HepG2 (cell line): Measurements from ENCODE around the gene ASXL1. TPM values are rescaled to one million over a fixed set of nuclear protein-coding genes. Genes with fewer than 3 reads are reported as not detected.

Experiments used
- ATAD3A ChIP-seq: sonication (generic); formaldehyde crosslinking; IDR thresholded peaks from 2 replicates; pipeline ENCODE4 v1.4.0; 2020; ENCODE audit warnings: missing genetic modification reagents
- CC2D1A ChIP-seq: sonication (generic); formaldehyde crosslinking; IDR thresholded peaks from 2 replicates; pipeline ENCODE4 v1.8.1; 2023; ENCODE audit warnings: mild to moderate bottlenecking, missing genetic modification reagents
- CHD2 ChIP-seq: IDR thresholded peaks from 2 replicates; pipeline ENCODE4 v1.6.1; 2011; ENCODE audit warnings: low read depth, low read length, improper control_type of control experiment
- CSRNP1 ChIP-seq: sonication (generic); formaldehyde crosslinking; IDR thresholded peaks from 2 replicates; pipeline ENCODE4 v1.8.1; 2023; ENCODE audit warnings: mild to moderate bottlenecking, missing genetic modification reagents
- HNRNPH1 ChIP-seq: fragments of 200-400 bp; formaldehyde crosslinking; optimal IDR thresholded peaks from 2 replicates; pipeline ENCODE3; 2017; ENCODE audit warnings: mild to moderate bottlenecking, low read depth, low read length
- MAF1 ChIP-seq: sonication (generic); formaldehyde crosslinking; IDR thresholded peaks from 2 replicates; pipeline ENCODE4 v1.5.0; 2020; ENCODE audit warnings: missing genetic modification reagents, borderline replicate concordance
- MAFK ChIP-seq, 2 experiments: IDR thresholded peaks in 1 of 2; conservative IDR thresholded peaks in 1 of 2; 2 replicates each; pipeline ENCODE4 v1.6.1; 2011; ENCODE audit warnings: improper control_type of control experiment in 2 of 2, low read length in 2 of 2
- NFE2 ChIP-seq: sonication (generic); formaldehyde crosslinking; IDR thresholded peaks from 2 replicates; pipeline ENCODE4 v1.4.0; 2020; ENCODE audit warnings: missing genetic modification reagents
- PHF20 ChIP-seq: sonication (generic); formaldehyde crosslinking; IDR thresholded peaks from 2 replicates; pipeline ENCODE4 v1.5.0; 2020; ENCODE audit warnings: mild to moderate bottlenecking, missing genetic modification reagents
- SMARCE1 ChIP-seq: fragments of 450-650 bp; IDR thresholded peaks from 2 replicates; pipeline ENCODE4 v1.6.1; 2017; ENCODE audit warnings: borderline replicate concordance
- SMYD3 ChIP-seq: sonication (generic); formaldehyde crosslinking; IDR thresholded peaks from 2 replicates; pipeline ENCODE4 v1.8.1; 2023; ENCODE audit warnings: mild to moderate bottlenecking, missing genetic modification reagents
- TRIM24 ChIP-seq: sonication (generic); formaldehyde crosslinking; IDR thresholded peaks from 2 replicates; pipeline ENCODE4 v1.8.0; 2022; ENCODE audit warnings: mild to moderate bottlenecking, missing genetic modification reagents
- ZBTB49 ChIP-seq: sonication (generic); formaldehyde crosslinking; IDR thresholded peaks from 2 replicates; pipeline ENCODE4 v1.4.0; 2020; ENCODE audit warnings: missing genetic modification reagents, borderline replicate concordance
- ZBTB7A ChIP-seq: sonication (generic); formaldehyde crosslinking; IDR thresholded peaks from 2 replicates; pipeline ENCODE4 v1.8.0; 2022; ENCODE audit warnings: mild to moderate bottlenecking, missing genetic modification reagents
- ZKSCAN1 ChIP-seq: fragments of 150-350 bp; IDR thresholded peaks from 2 replicates; pipeline ENCODE4 v1.6.1; 2014; ENCODE audit warnings: low read length
- ZNF280B ChIP-seq: sonication (generic); formaldehyde crosslinking; IDR thresholded peaks from 2 replicates; pipeline ENCODE4 v1.5.0; 2020; ENCODE audit warnings: missing genetic modification reagents, mild to moderate bottlenecking, borderline replicate concordance
- ZNF383 ChIP-seq: sonication (generic); formaldehyde crosslinking; IDR thresholded peaks from 2 replicates; pipeline ENCODE4 v1.4.0; 2020; ENCODE audit warnings: missing genetic modification reagents, mild to moderate bottlenecking, borderline replicate concordance
- ZNF510 ChIP-seq: sonication (generic); formaldehyde crosslinking; IDR thresholded peaks from 2 replicates; pipeline ENCODE4 v1.4.0; 2020; ENCODE audit warnings: low read depth, mild to moderate bottlenecking, missing genetic modification reagents
- ZNF772 ChIP-seq: sonication (generic); formaldehyde crosslinking; IDR thresholded peaks from 2 replicates; pipeline ENCODE4 v1.5.0; 2020; ENCODE audit warnings: mild to moderate bottlenecking, missing genetic modification reagents
- ZNF841 ChIP-seq: sonication (generic); formaldehyde crosslinking; IDR thresholded peaks from 2 replicates; pipeline ENCODE4 v1.8.1; 2023; ENCODE audit warnings: missing genetic modification reagents, borderline replicate concordance
- ZSCAN21 ChIP-seq: sonication (generic); formaldehyde crosslinking; IDR thresholded peaks from 2 replicates; pipeline ENCODE4 v1.8.0; 2022; ENCODE audit warnings: mild to moderate bottlenecking, missing genetic modification reagents, moderate library complexity, borderline replicate concordance
- ZSCAN22 ChIP-seq: sonication (generic); formaldehyde crosslinking; IDR thresholded peaks from 2 replicates; pipeline ENCODE4 v1.4.0; 2020; ENCODE audit warnings: mild to moderate bottlenecking, missing genetic modification reagents
- polyA plus RNA-seq, 8 experiments: library from polyadenylated mRNA; depleted of rRNA in 3 of 8; stranded (reverse) in 7 of 8; unstranded in 1 of 8; fragments of >200 nt; fragmentation: Illumina TruSeq in 4 of 8; extraction: Trizol in 4 of 8; gene quantifications; 2 replicates each; pipeline versions ENCODE4 v1.2.1 to v1.2.3, GENCODE V29; 2011 to 2016; ENCODE audit warnings: low read depth in 4 of 8, missing spikeins in 1 of 8, mixed read lengths in 1 of 8; ENCODE audit not compliant: insufficient read depth in 1 of 8
- total RNA-seq, 5 experiments: library from RNA; depleted of rRNA; stranded (reverse); fragments of >200 nt; fragmentation: Illumina TruSeq; extraction: Trizol; gene quantifications; 2 replicates each; pipeline ENCODE4 v1.2.3, GENCODE V29; 2016; ENCODE audit warnings: low read depth in 1 of 5
- TF ChIP-seq, protein P1 (sequence below): sonication (generic); formaldehyde crosslinking; IDR thresholded peaks from 2 replicates; pipeline ENCODE4 v1.8.0; 2022; ENCODE audit warnings: mild to moderate bottlenecking, missing genetic modification reagents
- TF ChIP-seq, protein P2 (sequence below): sonication (generic); formaldehyde crosslinking; IDR thresholded peaks from 2 replicates; pipeline ENCODE4 v1.4.0; 2020; ENCODE audit warnings: missing genetic modification reagents, borderline replicate concordance

Gene ASXL1
- total and polyA plus RNA-seq, 2 of the 13 experiments (the other 11 are each of a cell fraction or from before 2014, with no cell fraction given): 62.1 to 74.8 TPM

- TF ChIP-seq, protein P1, sequence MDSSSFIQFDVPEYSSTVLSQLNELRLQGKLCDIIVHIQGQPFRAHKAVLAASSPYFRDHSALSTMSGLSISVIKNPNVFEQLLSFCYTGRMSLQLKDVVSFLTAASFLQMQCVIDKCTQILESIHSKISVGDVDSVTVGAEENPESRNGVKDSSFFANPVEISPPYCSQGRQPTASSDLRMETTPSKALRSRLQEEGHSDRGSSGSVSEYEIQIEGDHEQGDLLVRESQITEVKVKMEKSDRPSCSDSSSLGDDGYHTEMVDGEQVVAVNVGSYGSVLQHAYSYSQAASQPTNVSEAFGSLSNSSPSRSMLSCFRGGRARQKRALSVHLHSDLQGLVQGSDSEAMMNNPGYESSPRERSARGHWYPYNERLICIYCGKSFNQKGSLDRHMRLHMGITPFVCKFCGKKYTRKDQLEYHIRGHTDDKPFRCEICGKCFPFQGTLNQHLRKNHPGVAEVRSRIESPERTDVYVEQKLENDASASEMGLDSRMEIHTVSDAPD: no peak
- TF ChIP-seq ZKSCAN1 (no peak), HNRNPH1 (no peak), ZNF280B (CRISPR knock-in tag) (no peak), MAFK (conservative IDR thresholded peaks at IDR 0.05 in 1 of 2, IDR thresholded peaks at IDR 0.05 in 1 of 2; ENCODE audit: low read length in 2 of 2) (no peak), ZBTB7A (no peak), CC2D1A (CRISPR knock-in tag) (no peak), NFE2 (CRISPR knock-in tag) (no peak), ATAD3A (CRISPR knock-in tag) (no peak), TRIM24 (CRISPR knock-in tag) (no peak), PHF20 (CRISPR knock-in tag) (no peak), ZNF510 (no peak), SMARCE1 (no peak), ZNF772 (CRISPR knock-in tag) (no peak), MAF1 (CRISPR knock-in tag) (no peak), ZSCAN21 (CRISPR knock-in tag) (no peak), ZNF841 (CRISPR knock-in tag) (no peak), CHD2 (no peak), ZBTB49 (CRISPR knock-in tag) (no peak), ZSCAN22 (CRISPR knock-in tag) (no peak), SMYD3 (CRISPR knock-in tag) (no peak), CSRNP1 (CRISPR knock-in tag) (no peak), ZNF383 (CRISPR knock-in tag) (no peak)
- TF ChIP-seq, protein P2, sequence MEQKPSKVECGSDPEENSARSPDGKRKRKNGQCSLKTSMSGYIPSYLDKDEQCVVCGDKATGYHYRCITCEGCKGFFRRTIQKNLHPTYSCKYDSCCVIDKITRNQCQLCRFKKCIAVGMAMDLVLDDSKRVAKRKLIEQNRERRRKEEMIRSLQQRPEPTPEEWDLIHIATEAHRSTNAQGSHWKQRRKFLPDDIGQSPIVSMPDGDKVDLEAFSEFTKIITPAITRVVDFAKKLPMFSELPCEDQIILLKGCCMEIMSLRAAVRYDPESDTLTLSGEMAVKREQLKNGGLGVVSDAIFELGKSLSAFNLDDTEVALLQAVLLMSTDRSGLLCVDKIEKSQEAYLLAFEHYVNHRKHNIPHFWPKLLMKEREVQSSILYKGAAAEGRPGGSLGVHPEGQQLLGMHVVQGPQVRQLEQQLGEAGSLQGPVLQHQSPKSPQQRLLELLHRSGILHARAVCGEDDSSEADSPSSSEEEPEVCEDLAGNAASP (CRISPR knock-in tag): no peak; the same call in 1 of the 2 replicates
Measured at GRCh38 chr20:32338665-32339064, 19.5 kb upstream of the ASXL1 start (continued).
